Caco-2 (cell line): ENCODE data around the gene COX18. TPM values are rescaled to one million over a fixed set of nuclear protein-coding genes. Genes with fewer than 3 reads are reported as not detected.

Experiments
- BruUV-seq: library from RNA; stranded (reverse); fragments of 400-500 nt; replicated peaks from 2 replicates; lab custom pipeline; 2021; lab: Mats Ljungman, UMichigan
- CTCF ChIA-PET: fragments of 300-600 bp; sonication (Branson Sonifier 250); formaldehyde crosslinking; loops from one replicate; lab custom pipeline; 2022; ENCODE audit warnings: antibody characterized with exemption; lab: Charles Lee
- POLR2A ChIA-PET: fragments of 300-600 bp; sonication (Branson Sonifier 250); formaldehyde crosslinking; loops from one replicate; lab custom pipeline; 2022; ENCODE audit warnings: antibody characterized with exemption; lab: Charles Lee
- DNase-seq, 2 experiments: peaks; one replicate each; pipeline versions ENCODE4 v3.0.0 to v3.0.0-alpha.2; 2020 to 2022
- H3K27me3 ChIP-seq: replicated peaks from 2 replicates; pipeline ENCODE4 v1.6.0; 2011; ENCODE audit warnings: low read length; ENCODE audit not compliant: control insufficient read depth, insufficient read depth
- H3K36me3 ChIP-seq: 2 replicates; pipeline ENCODE4 v1.5.1; 2011; ENCODE audit warnings: low read length; ENCODE audit not compliant: control insufficient read depth, insufficient read depth
- H3K4me1 ChIP-seq: fragments of 250-450 bp; sonication (Bioruptor Pico); 2 replicates; pipeline ENCODE4 v1.5.1; 2020; ENCODE audit warnings: mild to moderate bottlenecking
- H3K4me3 ChIP-seq: 2 replicates; pipeline ENCODE4 v1.5.1; 2011; ENCODE audit warnings: low read depth, mild to moderate bottlenecking, control low read depth, low read length
- H3K9me3 ChIP-seq: fragments of 250-450 bp; sonication (Bioruptor Pico); 2 replicates; pipeline ENCODE4 v1.5.1; 2020; ENCODE audit warnings: mild to moderate bottlenecking, moderate library complexity
- H3K27ac Mint-ChIP-seq: one replicate; pipeline ENCODE4 v1.8.0; 2022; ENCODE audit warnings: mixed read lengths; ENCODE audit not compliant: unreplicated experiment
- H3K27me3 Mint-ChIP-seq: one replicate; pipeline ENCODE4 v1.8.0; 2022; ENCODE audit warnings: mixed read lengths; ENCODE audit not compliant: insufficient read depth, unreplicated experiment
- H3K36me3 Mint-ChIP-seq: one replicate; pipeline ENCODE4 v1.8.0; 2022; ENCODE audit warnings: mild to moderate bottlenecking, mixed read lengths; ENCODE audit not compliant: insufficient read depth, unreplicated experiment
- H3K4me1 Mint-ChIP-seq: one replicate; pipeline ENCODE4 v1.8.0; 2022; ENCODE audit warnings: low read depth, mixed read lengths; ENCODE audit not compliant: unreplicated experiment
- H3K4me3 Mint-ChIP-seq: one replicate; pipeline ENCODE4 v1.8.0; 2022; ENCODE audit warnings: mild to moderate bottlenecking, moderate library complexity, mixed read lengths; ENCODE audit not compliant: unreplicated experiment
- H3K9me3 Mint-ChIP-seq: one replicate; pipeline ENCODE4 v1.8.0; 2022; ENCODE audit warnings: mixed read lengths; ENCODE audit not compliant: unreplicated experiment
- CTCF ChIP-seq, 2 experiments: fragments of 200-600 bp in 1 of 2; IDR thresholded peaks; 1 replicate in 1 of 2; 2 replicates in 1 of 2; pipeline versions ENCODE4 v1.5.1 to v1.8.0; 2011 to 2022; ENCODE audit warnings: antibody characterized with exemption in 1 of 2, control low read depth in 1 of 2, inconsistent platforms in 1 of 2, low read depth in 1 of 2, low read length in 1 of 2, mild to moderate bottlenecking in 1 of 2, moderate library complexity in 1 of 2; ENCODE audit not compliant: insufficient read depth in 1 of 2, severe bottlenecking in 1 of 2, unreplicated experiment in 1 of 2
- intact Hi-C: fragments of 100-400 bp; cut with micrococcal nuclease; formaldehyde crosslinking; loops from one replicate; pipeline ENCODE4 v1.10.0; 2022; ENCODE audit not compliant: unreplicated experiment
- total RNA-seq: library from RNA; stranded (reverse); gene quantifications from 2 replicates; pipeline ENCODE4 v1.2.3, GENCODE V29; 2022

Gene COX18
- total RNA-seq, 1 experiment from 2014 or later: 11.6 TPM

- H3K4me3 ChIP-seq: no peak overlapping the region
- intact Hi-C loops: no loop called here
- H3K27ac Mint-ChIP-seq: no peak overlapping the region
- H3K9me3 Mint-ChIP-seq: no peaks in the 10 kb centered on the region
- POLR2A ChIA-PET: no interaction called here
- H3K36me3 Mint-ChIP-seq: peaks cover 42% of the 10 kb centered on the region
- CTCF ChIA-PET: no interaction called here
- no peak overlapping the region for H3K4me3 Mint-ChIP-seq
- no peaks in the 10 kb centered on the region for H3K4me1 ChIP-seq
- no peaks in the 10 kb centered on the region for H3K4me1 Mint-ChIP-seq
- no peak for TF ChIP-seq CTCF (IDR thresholded peaks at IDR 0.05; ENCODE audit: insufficient read depth in 1 of 2, low read depth in 1 of 2, low read length in 1 of 2, severe bottlenecking in 1 of 2, unreplicated experiment in 1 of 2)
- no peaks in the 10 kb centered on the region for H3K27me3 Mint-ChIP-seq
- no peaks in the 10 kb centered on the region for H3K9me3 ChIP-seq
- H3K36me3 ChIP-seq: no peaks in the 10 kb centered on the region
- DNase-seq: no peak
- TSS peak; percentile 46 for BruUV-seq
- no peaks in the 10 kb centered on the region for H3K27me3 ChIP-seq
Measured at GRCh38 chr4:73075832-73076231, 6.3 kb upstream of the COX18 start.

- Mint-ChIP-seq H3K4me3 (peak overlapping the region; percentile 94), H3K27ac (peak overlapping the region; percentile 98), H3K36me3 (peaks cover 18% of the 10 kb centered on the region), H3K9me3 (no peaks in the 10 kb centered on the region), H3K27me3 (no peaks in the 10 kb centered on the region), H3K4me1 (no peaks in the 10 kb centered on the region)
- peak overlapping the region; percentile 52 for H3K4me3 ChIP-seq
- intact Hi-C loops: no loop called here
- CTCF ChIA-PET: no interaction called here
- no peaks in the 10 kb centered on the region for H3K4me1 ChIP-seq
- no peak for TF ChIP-seq CTCF (IDR thresholded peaks at IDR 0.05; ENCODE audit: insufficient read depth in 1 of 2, low read depth in 1 of 2, low read length in 1 of 2, severe bottlenecking in 1 of 2, unreplicated experiment in 1 of 2)
- peak in 1 of 2 experiments; percentile 4 for DNase-seq
- H3K36me3 ChIP-seq: no peaks in the 10 kb centered on the region; the same call in 1 of the 2 replicates
- POLR2A ChIA-PET: interaction anchor here (0.6 kb wide), 2 partner anchors 34 to 35 kb away, joined by 3 read pairs; no protein-coding TSS in a partner anchor
- TSS peak; percentile 97 for BruUV-seq
- H3K9me3 ChIP-seq: no peaks in the 10 kb centered on the region
- H3K27me3 ChIP-seq: no peaks in the 10 kb centered on the region
Measured at GRCh38 chr4:73070074-73070390, 516 bp upstream of the COX18 start.

- ChIA-PET POLR2A (interaction anchor here (1.8 kb wide), 1 partner anchor 35 kb away, joined by 4 read pairs; no protein-coding TSS in a partner anchor), CTCF (no interaction called here)
- Mint-ChIP-seq H3K27ac (peak overlapping the region; percentile 98), H3K4me1 (no peaks in the 10 kb centered on the region), H3K4me3 (peak overlapping the region; percentile 94), H3K27me3 (no peaks in the 10 kb centered on the region), H3K36me3 (peaks cover 18% of the 10 kb centered on the region), H3K9me3 (no peaks in the 10 kb centered on the region)
- intact Hi-C loops: loop anchor here (1.0 to 2.0 kb wide), 2 partner anchors 36 to 191 kb away; no protein-coding TSS in a partner anchor
- H3K27me3 ChIP-seq: no peaks in the 10 kb centered on the region
- TF ChIP-seq CTCF (IDR thresholded peaks at IDR 0.05; ENCODE audit: insufficient read depth in 1 of 2, low read depth in 1 of 2, low read length in 1 of 2, severe bottlenecking in 1 of 2, unreplicated experiment in 1 of 2): no peak
- no TSS peak for BruUV-seq
- H3K4me3 ChIP-seq: peak overlapping the region; percentile 52
- no peaks in the 10 kb centered on the region for H3K4me1 ChIP-seq
- H3K36me3 ChIP-seq: no peaks in the 10 kb centered on the region; the same call in 1 of the 2 replicates
- DNase-seq: peak in 1 of 2 experiments; percentile 17
- H3K9me3 ChIP-seq: no peaks in the 10 kb centered on the region
Measured at GRCh38 chr4:73068491-73069337, 802 bp downstream of the COX18 start.
